Right cardiac atrium (tissue), 5 donors: ENCODE measurements around the gene CALU. TPM values are rescaled to one million over a fixed set of nuclear protein-coding genes. Genes with fewer than 3 reads are reported as not detected.

Experiments used
- ATAC-seq, 2 donors: fragments of 200-7000 bp; cut with Tn5 transposase; one replicate each; pipeline versions ENCODE4 v1.8.0 to v1.9.1; 2020; ENCODE audit warnings: moderate library complexity in 2 of 2, mild to moderate bottlenecking in 1 of 2
- DNase-seq, 3 donors: peaks; one replicate each; pipeline ENCODE4 v3.0.0-alpha.2; 2020
- H3K27ac ChIP-seq: one replicate; pipeline ENCODE4 v1.5.1; 2013; ENCODE audit warnings: mild to moderate bottlenecking, low read length, control low read depth, moderate library complexity
- H3K27me3 ChIP-seq: one replicate; pipeline ENCODE4 v1.6.1; 2013; ENCODE audit not compliant: control insufficient read depth, insufficient read depth
- H3K4me1 ChIP-seq: one replicate; pipeline ENCODE4 v1.6.1; 2013; ENCODE audit warnings: low read length; ENCODE audit not compliant: control insufficient read depth, insufficient read depth
- H3K4me3 ChIP-seq: one replicate; pipeline ENCODE4 v1.5.1; 2013; ENCODE audit warnings: low read length, control low read depth
- H3K9me3 ChIP-seq: one replicate; pipeline ENCODE4 v1.6.1; 2013; ENCODE audit warnings: low read length; ENCODE audit not compliant: control insufficient read depth
- WGBS: extraction: QIAGEN DNeasy Blood & Tissue Kit; methylation state at CpG from one replicate; pipeline ENCODE4 v1.1.7; 2013; 5-methylcytosine and 5-hydroxymethylcytosine counted together
- intact Hi-C, 4 donors: fragments of 100-400 bp; cut with DNase I; formaldehyde crosslinking; loops; one replicate each; pipeline versions ENCODE4 v1.11.0 to v1.14.0; 2022 to 2023
- polyA plus RNA-seq: library from polyadenylated mRNA; stranded (reverse); fragments of 200-250 nt; gene quantifications from one replicate; pipeline ENCODE4 v1.2.3, GENCODE V29; 2013
- total RNA-seq, 4 donors: library from RNA; stranded (reverse); fragmentation: NEBNext Ultra II Directional; extraction: Animal tissue kit (Norgen Biotek cat#: 25700); gene quantifications; one replicate each; pipeline ENCODE4 v1.2.1, GENCODE V29; 2021
- donor health status: healthy with polysubstance abuse.
- donor health status: DM: no; HTN: yes; CAD: no.
- donor health status: DM: no; HTN: no; CAD: no.
- donor health status: DM: no; HTN: yes; CAD: no; lungs with severe emphysema.
- donor health status: DM: yes; HTN: yes; CAD: no.

Gene CALU
- total and polyA plus RNA-seq, 5 donors: 90.7 to 318 (median 202) TPM

DNA sequence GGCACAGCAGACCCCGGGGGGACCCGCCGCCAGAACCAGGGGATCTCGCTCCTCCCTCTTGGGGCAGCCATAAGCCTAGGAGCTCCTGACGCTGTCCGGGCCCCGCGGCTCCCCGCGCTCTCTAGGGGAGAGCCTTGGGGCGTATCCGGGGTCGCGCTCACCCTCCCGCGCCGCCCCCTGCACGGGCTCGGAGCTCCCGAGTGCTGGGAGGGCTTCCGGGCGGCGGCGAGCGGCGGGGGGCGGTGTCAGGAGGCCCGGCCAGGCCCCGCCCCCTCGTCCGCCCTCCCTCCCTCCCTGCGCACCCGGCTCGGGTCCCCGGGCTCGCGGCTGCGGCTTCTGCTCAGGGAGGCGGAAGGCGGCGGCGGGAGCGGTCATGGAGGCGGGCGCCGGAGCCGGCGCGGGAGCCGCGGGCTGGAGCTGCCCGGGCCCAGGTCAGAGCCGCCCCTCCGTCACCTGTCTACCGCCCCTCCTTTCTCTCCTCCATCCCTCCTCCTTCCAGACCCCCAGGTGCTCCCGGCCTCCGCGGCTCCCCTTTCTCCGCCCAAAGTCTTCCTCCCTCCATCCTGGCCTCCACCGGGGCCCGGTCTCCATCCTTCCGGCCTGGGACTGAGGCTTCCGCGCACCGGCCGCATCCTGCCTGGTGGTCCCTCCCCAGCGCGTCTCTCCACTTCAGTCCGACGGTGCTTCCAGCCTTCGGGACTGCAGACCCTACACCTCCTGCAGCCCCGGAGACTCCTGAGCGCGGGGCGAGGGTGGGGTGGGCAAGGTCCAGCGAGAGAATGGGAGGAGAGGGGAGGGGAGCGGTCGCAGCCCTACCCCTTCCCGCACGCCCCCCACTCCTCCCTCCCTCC lies 52.2 kb downstream of the CALU start, which contains the start of gene CCDC136:
CCDC136 (plus strand) TSS at position 848 of the 851 bp plus-strand sequence. CDS start 444 bp downstream, outside the sequence.
- peak; percentile 92 for ATAC-seq
- intact Hi-C loops: no loop called here

DNA sequence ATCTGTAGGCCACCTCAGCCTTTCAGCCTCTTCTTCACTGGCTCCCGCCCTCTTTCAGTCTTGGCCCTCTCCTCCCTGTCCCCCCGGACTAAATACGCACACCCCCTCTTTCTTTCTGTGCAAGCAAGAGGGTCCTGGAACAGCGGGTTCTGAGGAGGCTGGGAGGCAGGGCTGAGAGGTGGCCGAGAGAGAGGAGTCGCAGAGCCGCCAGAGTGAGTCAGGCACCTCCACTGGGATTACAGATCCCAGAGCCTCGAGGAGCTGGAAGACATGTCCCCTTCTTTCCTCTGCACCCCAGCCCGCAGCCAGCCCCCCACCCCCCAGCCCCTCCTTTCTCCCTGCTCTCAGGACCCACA lies 52.8 kb downstream of the CALU start:
- 26% methylated on average over 9 of the region's 9 CpGs for WGBS
- DNase-seq (no peak), ATAC-seq (peak in 1 of 2 donors; percentile 6)
- Histone ChIP-seq H3K27ac (no peak overlapping the region), H3K4me3 (peak overlapping the region; percentile 66), H3K27me3 (no peaks in the 10 kb centered on the region), H3K9me3 (no peaks in the 10 kb centered on the region), H3K4me1 (peaks cover 7% of the 10 kb centered on the region)
- intact Hi-C loops: no loop called here

More for the DNA sequence above, 52.2 kb downstream of the CALU start, which contains the start of gene CCDC136:
- Histone ChIP-seq H3K4me3 (peak within 1 kb of the TSS; percentile 66), H3K27me3 (no peaks in the 10 kb centered on the region), H3K27ac (no peak within 1 kb of the TSS), H3K9me3 (no peaks in the 10 kb centered on the region), H3K4me1 (peaks cover 7% of the 10 kb centered on the region)
- DNase-seq: peak; percentile 72 to 91 (median 89)
- WGBS: under 1% methylated on average over 80 of the region's 80 CpGs

DNA sequence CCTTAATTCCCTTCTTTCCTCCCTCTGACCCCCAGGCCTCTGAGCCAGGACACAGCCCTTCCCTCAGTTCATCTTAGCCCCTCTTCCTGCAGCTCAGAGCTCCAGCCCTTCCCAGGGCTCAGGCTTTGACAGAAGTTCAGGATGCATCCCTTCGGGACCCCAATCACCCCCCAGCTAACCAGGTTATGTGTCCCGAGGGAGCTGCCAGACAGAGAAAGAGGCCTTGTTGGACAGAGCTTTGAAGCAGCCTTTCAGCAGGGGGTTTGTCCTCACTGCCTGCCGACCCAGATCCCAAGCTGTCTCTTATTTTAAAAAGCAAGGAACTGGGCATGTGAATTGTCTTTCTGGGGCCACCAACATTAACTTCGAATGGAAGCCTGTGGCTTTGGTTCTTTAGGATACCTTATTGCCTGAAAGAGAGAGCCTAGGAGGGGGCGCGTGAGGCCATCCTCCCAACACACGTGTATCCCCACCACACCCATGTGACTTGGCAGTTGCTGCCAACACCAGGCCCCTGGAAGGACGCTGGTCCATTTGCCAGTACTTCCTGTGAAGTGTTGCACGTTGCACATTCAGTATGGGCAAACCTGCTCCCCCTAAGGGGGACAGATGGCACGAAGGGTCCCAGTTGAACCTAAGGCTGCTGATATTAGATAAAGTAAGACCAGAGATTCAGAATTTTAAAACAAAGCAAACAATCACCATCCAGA lies 53.5 kb downstream of the CALU start:
- Histone ChIP-seq H3K9me3 (no peaks in the 10 kb centered on the region), H3K4me3 (no peak overlapping the region), H3K4me1 (peaks cover 7% of the 10 kb centered on the region), H3K27me3 (no peaks in the 10 kb centered on the region), H3K27ac (no peak overlapping the region)
- no peak for ATAC-seq
- peak in 2 of 3 donors; percentile 66 to 67 for DNase-seq
- 47% methylated on average over 10 of the region's 10 CpGs for WGBS
- intact Hi-C loops: no loop called here

DNA sequence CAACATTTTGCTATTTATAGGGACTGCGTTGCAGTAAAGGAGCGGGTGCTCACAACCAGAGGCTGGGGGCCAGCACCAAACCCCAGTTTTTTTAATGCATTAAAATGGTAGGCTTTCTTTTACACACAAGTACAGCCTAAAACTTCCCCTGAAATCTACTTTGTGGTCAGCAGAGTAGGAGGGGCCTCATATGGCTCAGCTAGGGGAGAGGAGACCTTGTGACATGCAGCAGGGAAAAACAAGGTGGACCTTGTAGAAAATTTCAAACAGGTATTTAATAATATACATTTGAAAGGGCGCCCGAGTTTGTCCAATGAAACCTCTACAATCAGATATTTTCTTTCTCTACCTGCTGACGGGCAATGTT lies 54.0 kb downstream of the CALU start:
- peaks cover 7% of the 10 kb centered on the region for H3K4me1 ChIP-seq
- 93% methylated on average over 5 of the region's 5 CpGs for WGBS
- intact Hi-C loops: no loop called here
- no peaks in the 10 kb centered on the region for H3K9me3 ChIP-seq
- ATAC-seq: no peak
- H3K27me3 ChIP-seq: no peaks in the 10 kb centered on the region
- no peak overlapping the region for H3K4me3 ChIP-seq
- no peak for DNase-seq
- H3K27ac ChIP-seq: no peak overlapping the region

DNA sequence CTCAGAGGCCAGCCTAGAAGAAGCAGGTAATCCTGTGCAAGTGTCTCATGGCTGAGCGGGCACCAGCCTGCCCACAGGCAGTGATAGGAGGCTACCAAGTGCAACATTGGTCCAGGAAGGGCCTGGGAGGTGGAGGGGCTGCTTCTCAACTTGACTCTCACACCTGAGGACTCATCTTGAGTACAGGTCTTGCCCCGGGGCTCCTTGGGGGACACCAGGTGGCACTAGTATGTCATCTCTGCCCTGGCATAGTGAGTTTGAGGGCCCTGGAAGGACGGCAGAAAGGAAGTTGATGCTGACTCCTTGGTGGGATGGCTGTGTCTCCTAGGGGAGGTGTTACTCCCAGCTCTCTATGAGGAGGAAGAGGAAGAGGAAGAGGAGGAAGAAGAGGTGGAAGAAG lies 54.9 kb downstream of the CALU start:
- WGBS: 72% methylated on average over 3 of the region's 3 CpGs
- DNase-seq (no peak), ATAC-seq (no peak)
- H3K27me3 ChIP-seq: no peaks in the 10 kb centered on the region
- H3K9me3 ChIP-seq: no peaks in the 10 kb centered on the region
- H3K27ac ChIP-seq: no peak overlapping the region
- intact Hi-C loops: no loop called here
- H3K4me1 ChIP-seq: peaks cover 7% of the 10 kb centered on the region
- H3K4me3 ChIP-seq: no peak overlapping the region

DNA sequence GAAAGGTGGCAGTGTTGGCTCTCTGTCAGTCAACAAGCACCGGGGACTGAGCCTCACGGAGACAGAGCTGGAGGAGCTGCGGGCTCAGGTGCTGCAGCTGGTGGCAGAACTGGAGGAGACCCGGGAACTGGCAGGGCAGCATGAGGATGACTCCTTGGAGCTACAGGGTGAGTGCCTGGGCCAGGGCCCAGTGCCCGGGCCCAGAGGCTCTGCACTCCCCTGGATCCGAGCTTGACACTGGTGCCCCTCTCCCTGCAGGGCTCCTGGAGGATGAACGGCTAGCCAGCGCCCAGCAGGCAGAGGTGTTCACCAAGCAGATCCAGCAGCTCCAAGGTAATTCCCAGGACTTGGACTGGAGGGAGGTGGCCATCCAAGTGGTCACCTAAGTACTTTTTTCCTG lies 55.3 kb downstream of the CALU start:
- 93% methylated on average over 8 of the region's 8 CpGs for WGBS
- H3K4me3 ChIP-seq: no peak overlapping the region
- DNase-seq (no peak), ATAC-seq (no peak)
- no peaks in the 10 kb centered on the region for H3K9me3 ChIP-seq
- H3K27me3 ChIP-seq: no peaks in the 10 kb centered on the region
- intact Hi-C loops: no loop called here
- no peak overlapping the region for H3K27ac ChIP-seq
- peaks cover 7% of the 10 kb centered on the region for H3K4me1 ChIP-seq

DNA sequence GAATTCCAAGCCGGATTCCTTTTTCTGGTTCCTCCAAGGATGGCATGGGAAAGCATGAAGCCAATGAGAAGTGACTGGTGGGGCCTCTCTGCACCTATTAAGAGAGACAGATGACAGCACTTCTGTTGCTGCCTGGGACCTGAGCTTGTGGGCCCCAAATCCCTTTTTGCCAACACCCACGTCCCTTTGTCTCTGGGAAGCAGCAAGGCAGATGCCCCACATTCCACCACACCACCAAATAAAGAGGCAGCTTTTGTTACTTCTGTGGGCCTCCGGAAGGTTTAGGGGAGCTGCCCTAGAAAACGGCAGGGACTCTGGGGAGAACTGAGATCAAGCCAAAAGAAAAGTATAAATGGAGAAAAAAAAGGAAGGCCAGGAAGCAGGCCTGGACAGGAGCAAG lies 56.0 kb downstream of the CALU start:
- ATAC-seq (no peak), DNase-seq (no peak)
- peaks cover 7% of the 10 kb centered on the region for H3K4me1 ChIP-seq
- 85% methylated on average over 4 of the region's 4 CpGs for WGBS
- intact Hi-C loops: no loop called here
- H3K27me3 ChIP-seq: no peaks in the 10 kb centered on the region
- H3K9me3 ChIP-seq: no peaks in the 10 kb centered on the region
- H3K27ac ChIP-seq: no peak overlapping the region
- no peak overlapping the region for H3K4me3 ChIP-seq

DNA sequence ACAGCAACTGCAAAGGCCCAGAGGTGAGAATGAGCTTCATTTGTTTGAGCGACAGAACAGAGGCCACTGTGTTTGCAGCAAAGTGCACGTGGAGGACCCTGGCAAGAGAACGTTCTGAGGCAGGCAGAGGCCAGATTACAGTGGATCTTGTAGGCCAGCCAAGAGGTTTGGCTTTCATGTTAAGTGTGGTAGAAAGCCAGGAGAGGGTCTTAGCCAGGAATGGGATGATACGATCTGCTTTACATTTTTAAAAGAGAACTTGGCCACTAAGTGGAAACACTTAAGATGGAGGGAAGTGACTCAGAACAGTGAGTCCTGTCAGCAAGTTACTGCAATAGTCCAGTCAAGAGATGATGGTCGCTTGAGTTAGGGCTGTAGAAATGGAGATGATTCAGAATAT lies 57.2 kb downstream of the CALU start:
- no peak for ATAC-seq

DNA sequence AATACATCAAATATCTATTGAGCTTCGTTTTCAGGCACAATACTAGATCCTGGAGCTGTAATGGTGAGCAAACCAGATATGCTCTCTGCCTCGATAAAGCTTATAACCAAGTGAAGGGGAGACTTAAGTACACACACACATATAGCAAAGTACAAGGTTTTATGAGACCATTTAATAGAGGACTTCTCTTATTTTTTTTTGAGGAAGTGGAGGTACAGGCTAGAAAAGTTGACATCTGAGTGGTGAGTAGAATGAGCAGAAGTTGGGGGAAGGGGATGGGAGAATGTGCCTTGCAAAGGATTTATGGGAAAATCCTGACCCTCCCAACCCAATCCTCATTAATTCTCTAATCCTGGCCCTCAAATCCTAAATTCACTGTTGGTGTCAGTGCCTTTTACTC lies 60.3 kb downstream of the CALU start:
- Histone ChIP-seq H3K9me3 (no peaks in the 10 kb centered on the region), H3K27me3 (no peaks in the 10 kb centered on the region), H3K4me3 (no peak overlapping the region), H3K27ac (no peak overlapping the region), H3K4me1 (no peaks in the 10 kb centered on the region)
- WGBS: 85% methylated on average over 2 of the region's 2 CpGs
- intact Hi-C loops: no loop called here
- DNase-seq (no peak), ATAC-seq (no peak)

More for the DNA sequence above, 57.2 kb downstream of the CALU start:
- Histone ChIP-seq H3K27me3 (no peaks in the 10 kb centered on the region), H3K4me3 (no peak overlapping the region), H3K9me3 (no peaks in the 10 kb centered on the region), H3K27ac (no peak overlapping the region), H3K4me1 (peaks cover 4% of the 10 kb centered on the region)
- intact Hi-C loops: no loop called here
- DNase-seq: no peak
- 47% methylated on average over 5 of the region's 5 CpGs for WGBS

DNA sequence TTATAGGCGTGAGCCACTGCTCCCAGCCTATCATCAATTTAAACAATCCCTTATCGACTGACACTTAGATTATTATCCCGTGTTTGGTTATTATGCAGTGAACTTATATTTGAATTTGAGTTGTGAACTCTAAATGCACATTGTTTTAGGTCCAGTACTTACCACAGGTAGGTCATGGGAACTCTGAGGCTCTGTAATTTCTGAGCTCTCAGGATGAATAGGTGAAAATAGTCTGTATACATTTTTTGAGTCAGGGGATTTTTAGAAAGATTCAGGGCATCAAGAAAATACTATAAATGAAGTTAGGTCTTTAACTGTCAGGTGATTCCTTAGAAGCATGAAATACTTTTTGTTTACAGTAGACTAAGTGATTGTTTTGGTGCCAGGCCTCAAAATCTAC lies 61.4 kb downstream of the CALU start:
- Histone ChIP-seq H3K4me3 (no peak overlapping the region), H3K27ac (no peak overlapping the region), H3K9me3 (no peaks in the 10 kb centered on the region), H3K4me1 (no peaks in the 10 kb centered on the region), H3K27me3 (no peaks in the 10 kb centered on the region)
- intact Hi-C loops: no loop called here
- no peak for ATAC-seq
- 96% methylated on average over 3 of the region's 3 CpGs for WGBS
- no peak for DNase-seq

DNA sequence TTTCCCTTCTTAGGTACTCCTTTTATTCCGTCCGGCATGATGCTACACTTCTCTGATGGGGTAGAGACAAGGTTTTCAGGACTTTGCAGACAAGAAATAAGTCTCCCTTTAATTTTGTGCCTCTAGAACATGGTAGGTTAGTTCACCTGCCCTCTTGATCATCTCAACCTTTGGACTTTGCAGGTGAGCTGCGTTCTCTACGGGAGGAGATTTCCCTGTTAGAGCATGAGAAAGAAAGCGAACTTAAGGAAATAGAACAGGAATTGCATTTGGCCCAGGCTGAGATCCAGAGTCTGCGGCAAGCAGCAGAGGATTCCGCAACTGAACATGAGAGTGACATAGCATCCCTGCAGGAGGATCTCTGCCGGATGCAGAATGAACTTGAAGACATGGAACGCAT lies 61.8 kb downstream of the CALU start:
- ATAC-seq (no peak), DNase-seq (no peak)
- Histone ChIP-seq H3K9me3 (no peaks in the 10 kb centered on the region), H3K27ac (no peak overlapping the region), H3K27me3 (no peaks in the 10 kb centered on the region), H3K4me3 (no peak overlapping the region), H3K4me1 (no peaks in the 10 kb centered on the region)
- 93% methylated on average over 9 of the region's 9 CpGs for WGBS
- intact Hi-C loops: no loop called here
